SIG-M5 treated with dmso at 0.1 percent for 504 hours (cell line): ENCODE results near the gene BUD23.
"Not testable (repeated sequence)": the region's sequence is repeated elsewhere in the genome, so short reads cannot be mapped to it uniquely, and the experiment has no call there.

Experiments
- DNase-seq: peaks from one replicate; lab custom pipeline; 2025; ENCODE audit not compliant: unreplicated experiment; lab: John Stamatoyannopoulos, UW

The BUD23 gene

DNA sequence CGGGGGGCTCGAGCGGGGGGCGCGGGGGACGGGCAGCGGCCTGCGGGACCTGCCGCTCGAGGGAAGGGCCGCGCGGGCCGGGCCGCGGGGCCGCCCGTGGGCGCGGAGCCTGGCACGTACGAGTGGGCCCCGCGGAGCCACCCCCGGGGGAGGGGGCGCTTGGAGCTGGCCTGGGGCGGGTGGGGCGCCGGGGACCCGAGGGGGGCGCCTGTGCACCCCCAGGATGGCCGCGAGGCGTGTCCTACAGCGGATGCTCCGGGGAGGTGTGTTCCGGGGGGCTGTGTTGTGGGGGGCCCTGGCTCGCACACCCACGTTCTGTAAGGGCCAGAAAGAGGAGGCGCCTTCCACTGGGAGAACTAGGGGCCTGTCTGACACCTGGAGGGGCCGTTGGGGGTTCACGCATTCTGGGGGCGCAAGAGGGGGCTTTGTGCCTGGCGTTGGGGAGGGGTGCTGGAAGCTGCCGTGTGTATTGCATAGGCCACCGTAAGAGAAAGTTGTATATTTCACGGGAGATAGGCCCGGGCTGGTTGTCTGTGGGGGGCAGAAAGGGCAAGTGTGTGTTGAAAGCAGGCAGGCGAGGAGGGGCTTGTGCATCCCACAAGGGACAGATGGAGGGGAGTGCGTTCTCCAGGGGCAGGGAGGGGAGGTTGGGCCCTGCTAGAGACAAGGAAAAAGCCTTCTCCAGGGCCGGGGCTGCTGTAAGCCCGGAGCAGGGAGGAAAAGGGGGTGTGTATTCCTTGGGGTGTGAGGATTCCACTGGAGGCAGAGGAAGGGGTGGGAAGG, 15.1 kb upstream of the BUD23 start:
- no peak for DNase-seq

DNA sequence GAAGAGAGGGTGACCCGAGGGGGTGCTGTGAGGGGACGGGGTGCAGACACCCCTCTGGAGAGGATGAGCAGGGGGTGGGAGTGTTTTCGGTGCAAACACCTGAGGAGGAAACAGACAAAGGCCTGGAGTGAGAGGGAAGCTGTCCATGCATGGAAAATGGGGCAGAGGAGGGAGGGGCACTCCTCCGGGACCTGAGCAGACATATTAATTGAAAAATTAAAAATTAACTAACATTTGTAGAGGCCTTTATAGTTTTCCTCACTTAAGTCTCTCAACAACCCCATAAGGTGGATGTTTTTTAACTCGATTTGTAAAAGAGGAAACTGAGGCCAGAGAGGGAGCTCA, 14.5 kb upstream of the BUD23 start:
- no peak for DNase-seq

DNA sequence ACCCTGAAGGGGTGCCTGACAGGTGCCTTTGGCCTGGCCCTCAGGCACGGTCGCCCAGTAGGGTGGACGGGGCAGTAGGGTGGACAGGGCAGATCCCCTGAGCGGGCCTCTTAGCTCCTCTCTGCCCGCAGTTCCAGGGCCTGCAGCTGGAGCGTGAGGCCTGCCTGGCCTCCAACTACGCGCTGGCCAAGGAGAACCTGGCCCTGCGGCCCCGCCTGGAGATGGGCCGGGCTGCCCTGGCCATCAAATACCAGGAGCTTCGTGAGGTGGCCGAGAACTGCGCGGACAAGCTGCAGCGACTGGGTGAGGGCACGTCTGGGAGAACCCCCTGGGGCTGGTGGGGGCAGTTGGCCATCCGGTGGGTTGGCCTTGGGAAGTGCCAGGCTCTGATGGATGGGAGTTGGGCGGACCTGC, 14.1 kb upstream of the BUD23 start:
- DNase-seq, result no peak

DNA sequence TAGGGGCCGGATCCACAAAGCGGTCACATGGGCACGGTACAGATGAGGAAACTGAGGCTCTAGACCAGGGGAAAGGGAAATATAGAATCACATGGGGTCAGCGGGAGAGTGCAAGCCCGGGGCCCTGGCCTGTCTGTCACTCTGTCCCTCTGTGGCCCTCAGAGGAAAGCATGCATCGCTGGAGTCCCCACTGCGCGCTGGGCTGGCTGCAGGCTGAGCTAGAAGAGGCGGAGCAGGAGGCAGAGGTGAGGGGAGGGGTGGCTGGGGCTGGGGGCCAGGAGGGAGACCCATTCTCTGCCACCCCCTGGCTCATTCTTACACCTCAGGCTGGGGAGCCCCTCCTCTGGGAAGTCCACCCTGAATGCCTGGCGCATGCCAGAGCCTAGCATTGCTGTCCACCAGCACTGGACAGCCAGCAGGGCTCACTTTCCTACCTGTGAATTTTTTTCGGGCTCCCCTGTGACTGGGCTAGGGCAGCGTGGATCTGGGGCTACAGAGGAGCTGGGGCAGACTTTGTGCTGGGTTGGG, 13.5 kb upstream of the BUD23 start:
- DNase-seq, result no peak

DNA sequence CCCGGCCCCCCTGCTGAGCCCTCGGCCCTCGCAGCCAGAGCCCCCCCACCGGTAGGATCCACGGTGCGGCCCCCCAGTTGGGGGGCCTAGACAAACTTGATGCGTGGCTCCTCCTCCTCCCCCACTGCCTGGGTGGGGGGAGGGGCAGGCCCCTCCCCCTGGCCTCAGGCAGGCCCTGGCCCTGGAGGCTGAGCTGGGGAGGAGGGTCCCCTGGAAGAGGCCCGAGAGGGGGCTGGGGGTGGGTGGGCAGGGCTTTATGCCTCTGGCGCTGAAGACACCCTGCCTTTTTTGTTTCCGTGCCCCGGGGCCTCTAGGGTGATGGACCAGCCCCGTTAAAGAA, 12.1 kb upstream of the BUD23 start:
- DNase-seq, result no peak

GRCh38 chr7:73671857-73672445, 11.4 kb upstream of the BUD23 start:
- DNase-seq, result no peak

DNA sequence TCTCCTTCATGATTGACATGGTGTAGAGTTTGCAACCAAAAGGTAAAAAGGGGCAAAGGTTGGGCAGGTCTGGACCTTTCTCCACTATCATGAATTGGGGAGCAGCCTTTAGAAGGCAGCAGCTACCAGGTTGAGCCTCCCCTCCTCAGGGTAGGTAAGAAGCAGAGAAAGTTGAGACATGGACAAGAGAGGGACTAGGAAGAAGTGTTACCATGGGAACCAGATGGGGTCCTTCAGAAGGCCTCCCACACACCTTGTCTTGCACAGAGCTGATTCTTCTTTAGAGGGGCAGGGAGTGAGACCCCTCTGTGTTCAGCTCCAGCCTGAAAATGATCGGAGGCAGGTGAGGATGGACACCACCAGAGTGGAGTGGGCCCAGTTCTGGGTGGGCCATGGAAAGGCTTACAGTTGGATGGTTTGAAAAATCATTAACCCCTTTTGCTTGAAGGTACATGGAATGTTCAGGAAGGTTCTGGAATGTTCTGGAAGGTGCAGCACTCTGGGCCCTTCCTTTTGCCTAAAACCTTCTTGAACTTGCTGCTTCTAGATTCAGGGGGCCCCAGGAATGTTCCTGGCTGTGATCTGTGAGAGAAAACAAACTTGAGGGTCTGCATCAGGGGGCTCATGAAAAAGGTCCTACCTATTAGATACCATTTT, 8.8 kb upstream of the BUD23 start:
- no peak for DNase-seq

DNA sequence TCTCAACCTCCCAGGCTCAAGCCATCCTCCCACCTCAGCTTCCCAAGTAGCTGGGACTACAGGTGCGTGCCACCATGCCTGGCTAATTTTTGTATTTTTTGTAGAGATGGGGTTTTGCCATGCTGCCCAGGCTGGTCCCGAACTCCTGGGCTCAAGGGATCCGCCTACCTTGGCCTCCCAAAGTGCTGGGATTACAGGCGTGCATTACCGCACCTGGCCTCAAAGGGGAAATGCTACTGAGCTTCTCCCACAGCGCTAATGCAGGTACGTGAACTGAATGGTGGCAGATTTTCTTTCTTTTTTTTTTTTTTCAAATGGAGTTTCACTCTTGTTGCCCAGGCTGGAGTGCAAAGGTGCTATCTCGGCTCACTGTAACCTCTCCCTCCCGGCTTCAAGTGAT, 7.3 kb upstream of the BUD23 start:
- not testable (repeated sequence) for DNase-seq

- no peak for DNase-seq
Observed at GRCh38 chr7:73678862-73679261, 4.5 kb upstream of the BUD23 start.

DNA sequence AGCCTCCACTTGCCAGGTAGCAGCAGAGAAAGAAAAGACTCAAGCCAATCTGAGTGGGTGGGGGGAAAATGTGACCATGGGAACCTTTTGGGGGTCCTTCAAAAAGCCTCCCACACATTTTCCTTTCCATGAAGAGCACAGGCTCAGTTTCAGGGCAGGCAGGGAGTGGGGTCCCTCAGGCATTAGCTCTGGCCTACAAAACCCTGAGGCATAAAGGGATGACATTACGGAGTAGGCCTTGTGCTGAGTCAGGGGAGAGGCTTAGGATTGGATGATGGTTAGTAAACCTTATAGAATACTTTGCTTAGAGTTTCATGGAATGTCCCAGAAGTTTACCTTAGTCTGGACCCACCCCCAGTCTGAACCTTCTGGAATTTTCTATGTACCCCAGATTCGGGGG, 3.7 kb upstream of the BUD23 start:
- DNase-seq, result no peak

DNA sequence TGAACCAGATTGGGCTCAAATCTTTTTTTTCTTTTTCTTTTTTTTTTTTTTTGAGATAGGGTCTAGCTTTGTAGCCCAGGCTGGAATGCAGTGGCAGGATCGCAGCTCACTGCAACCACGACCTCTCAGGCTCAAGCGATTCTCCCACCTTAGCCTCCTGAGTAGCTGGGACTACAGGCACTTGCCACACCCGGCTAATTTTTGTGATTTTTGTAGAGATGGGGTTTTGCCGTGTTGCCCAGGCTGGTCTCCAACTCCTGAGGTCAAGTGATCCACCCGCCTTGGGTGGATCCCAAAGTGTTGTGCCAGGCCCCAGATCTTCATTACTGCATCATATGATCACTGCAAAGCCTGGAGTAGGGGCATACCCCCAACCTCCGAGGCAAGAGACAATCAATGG, 2.9 kb upstream of the BUD23 start:
- DNase-seq, result no peak

DNA sequence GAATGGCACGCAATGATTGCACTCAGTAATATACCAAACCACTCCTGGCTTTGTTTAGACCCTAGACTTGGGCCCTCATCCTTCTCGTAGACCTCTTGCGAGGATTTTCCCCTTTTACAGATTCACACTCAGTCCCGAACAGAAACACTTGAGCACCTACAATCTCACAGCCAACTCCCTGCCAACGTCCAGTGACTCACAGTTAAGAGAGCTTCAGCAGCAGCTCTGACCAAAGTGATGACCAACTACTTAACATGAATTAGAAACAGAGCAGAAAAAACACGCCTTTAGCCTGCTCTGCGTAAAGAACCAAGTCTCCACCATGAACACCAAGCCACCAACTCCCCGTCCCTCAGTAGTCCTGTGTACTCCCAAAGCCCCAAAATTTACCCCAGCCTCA, 2.4 kb upstream of the BUD23 start:
- DNase-seq, result no peak

DNA sequence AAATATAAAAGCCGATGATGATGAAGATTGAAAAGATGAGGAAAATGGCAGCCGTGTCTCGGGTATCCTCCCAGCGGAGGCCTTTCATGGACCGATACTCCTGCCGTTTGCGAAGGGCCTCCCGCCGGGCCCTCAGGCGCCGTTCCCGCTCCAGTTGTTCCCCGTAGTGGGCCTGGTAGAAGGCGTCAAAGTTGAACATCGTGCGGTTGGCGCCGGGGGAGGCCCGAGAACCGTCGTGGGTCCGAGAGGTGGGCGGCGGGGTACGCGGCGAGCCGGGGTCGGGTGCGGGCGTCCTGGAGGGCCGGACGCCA, 697 bp upstream of the BUD23 start:
- no peak for DNase-seq

DNA sequence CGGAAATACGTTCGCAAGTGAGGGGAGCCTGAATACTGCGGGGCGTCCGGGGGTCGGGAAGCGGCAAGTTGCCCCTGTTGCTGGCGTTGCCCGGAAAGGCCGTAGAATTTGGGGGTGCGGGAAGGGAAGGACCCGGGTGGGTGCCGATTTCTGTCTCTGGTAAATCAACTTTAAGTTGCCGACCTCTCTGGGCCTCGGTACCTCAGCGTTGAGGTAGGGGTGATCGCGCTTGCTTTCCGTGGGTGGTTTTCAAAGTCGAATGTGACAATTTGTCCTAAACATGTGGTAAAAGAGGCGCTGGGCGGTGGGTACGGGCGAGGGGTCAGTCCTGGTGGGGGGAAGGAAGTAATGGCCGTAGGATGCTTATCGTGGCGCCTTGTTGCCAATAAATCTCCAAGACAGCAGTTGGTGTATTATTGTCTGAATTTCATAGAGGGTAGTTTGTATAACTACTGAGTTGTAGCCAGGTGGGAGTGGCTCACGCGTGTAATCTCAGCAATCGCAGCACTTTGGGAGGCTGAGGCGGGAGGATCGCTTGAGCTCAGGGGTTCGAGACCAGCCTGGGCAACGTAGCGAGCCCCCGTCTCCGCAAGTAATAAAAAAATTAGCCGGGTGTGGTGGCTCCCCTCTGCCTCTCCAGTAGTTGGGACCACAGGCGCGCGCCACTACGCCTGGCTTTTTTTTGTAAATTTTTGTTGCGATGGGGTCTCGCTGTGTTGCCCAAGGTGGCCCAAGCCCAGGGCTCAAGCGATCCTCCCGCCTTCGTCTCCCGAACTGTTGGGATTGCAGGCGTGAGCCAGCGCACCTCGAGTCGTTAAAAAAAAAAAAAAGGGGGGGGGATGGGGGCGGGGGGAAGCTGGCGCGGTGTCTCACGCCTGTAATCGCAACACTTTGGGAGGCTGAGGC, 644 bp downstream of the BUD23 start:
- DNase-seq, result no peak

DNA sequence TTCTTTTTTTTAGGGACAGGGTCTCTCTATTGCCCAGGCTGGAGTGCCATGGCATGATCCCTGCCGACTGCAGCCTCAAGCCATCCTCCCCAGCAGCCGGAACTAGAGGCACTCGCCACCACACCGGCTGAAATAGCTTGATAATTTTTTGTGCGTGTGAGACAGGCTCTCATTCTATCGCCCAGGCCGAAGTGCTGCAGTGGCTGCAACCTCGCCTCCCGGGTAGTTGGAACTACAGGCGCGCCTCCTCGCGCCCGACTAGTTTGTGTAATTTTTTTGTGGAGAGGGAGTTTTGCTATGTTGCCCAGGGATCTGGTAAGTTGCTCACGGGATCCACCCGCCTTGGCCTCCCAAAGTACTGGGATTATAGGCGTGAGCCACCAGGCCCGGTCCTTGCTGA, 1.9 kb downstream of the BUD23 start:
- DNase-seq, result no peak

GRCh38 chr7:73688288-73688687, 4.9 kb downstream of the BUD23 start:
- no peak for DNase-seq

- no peak for DNase-seq
Observed at GRCh38 chr7:73690646-73691045, 7.2 kb downstream of the BUD23 start.

GRCh38 chr7:73696372-73696771, 13.0 kb downstream of the BUD23 start:
- DNase-seq, result no peak

DNA sequence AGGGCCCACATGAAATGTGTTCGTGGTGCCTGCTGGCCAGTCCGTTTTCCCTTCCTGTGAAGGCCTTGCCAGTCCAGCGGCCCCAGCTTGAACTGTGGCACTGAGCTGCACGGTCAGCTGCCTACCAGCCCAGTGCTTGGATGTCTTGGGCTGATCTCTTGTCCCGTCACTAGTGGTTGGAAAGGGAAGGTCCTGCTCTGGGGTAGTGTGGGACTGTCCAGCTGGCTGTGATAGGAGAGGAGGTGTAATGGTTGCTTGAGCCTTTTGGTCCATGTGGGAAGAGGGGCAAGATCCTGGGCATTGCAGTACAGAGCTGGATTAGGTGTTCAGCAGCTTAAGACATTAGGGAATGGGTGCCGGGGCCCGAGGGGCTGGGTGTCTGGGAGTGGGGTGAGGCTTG, 15.0 kb downstream of the BUD23 start:
- DNase-seq, result no peak

GRCh38 chr7:73699370-73700068, 16.1 kb downstream of the BUD23 start:
- no peak for DNase-seq

GRCh38 chr7:73700069-73700423, 16.6 kb downstream of the BUD23 start:
- DNase-seq, result no peak
